HepG2 (cell line): ENCODE measurements around the gene NCOA5. TPM values are rescaled to one million over a fixed set of nuclear protein-coding genes. Genes with fewer than 3 reads are reported as not detected.

Experiments used
- AKAP8 ChIP-seq: sonication (generic); formaldehyde crosslinking; IDR thresholded peaks from 2 replicates; pipeline ENCODE4 v1.5.1; 2020; ENCODE audit warnings: mild to moderate bottlenecking, missing genetic modification reagents
- BORCS8-MEF2B ChIP-seq: sonication (generic); formaldehyde crosslinking; IDR thresholded peaks from 2 replicates; pipeline ENCODE4 v1.8.0; 2022; ENCODE audit warnings: mild to moderate bottlenecking, missing genetic modification reagents
- HIVEP1 ChIP-seq: sonication (generic); formaldehyde crosslinking; IDR thresholded peaks from 2 replicates; pipeline ENCODE4 v1.4.0; 2020; ENCODE audit warnings: mild to moderate bottlenecking, missing genetic modification reagents
- MYNN ChIP-seq: sonication (generic); formaldehyde crosslinking; IDR thresholded peaks from 2 replicates; pipeline ENCODE4 v1.4.0; 2020; ENCODE audit warnings: mild to moderate bottlenecking, low read depth, missing genetic modification reagents
- NRL ChIP-seq: sonication (generic); formaldehyde crosslinking; IDR thresholded peaks from 2 replicates; pipeline ENCODE4 v1.5.0; 2020; ENCODE audit warnings: missing genetic modification reagents, mild to moderate bottlenecking, moderate library complexity, borderline replicate concordance
- PPARG ChIP-seq: conservative IDR thresholded peaks from 2 replicates; pipeline ENCODE4 v1.6.1; 2016; ENCODE audit warnings: missing biosample characterization, missing genetic modification reagents
- ZMYM4 ChIP-seq: sonication (generic); formaldehyde crosslinking; IDR thresholded peaks from 2 replicates; pipeline ENCODE4 v1.8.1; 2023; ENCODE audit warnings: mild to moderate bottlenecking, missing genetic modification reagents
- ZNF121 ChIP-seq: sonication (generic); formaldehyde crosslinking; IDR thresholded peaks from 2 replicates; pipeline ENCODE4 v1.5.0; 2020; ENCODE audit warnings: mild to moderate bottlenecking, missing genetic modification reagents
- ZNF772 ChIP-seq: sonication (generic); formaldehyde crosslinking; IDR thresholded peaks from 2 replicates; pipeline ENCODE4 v1.5.0; 2020; ENCODE audit warnings: mild to moderate bottlenecking, missing genetic modification reagents
- ZZZ3 ChIP-seq: sonication (generic); formaldehyde crosslinking; IDR thresholded peaks from 2 replicates; pipeline ENCODE4 v1.4.0; 2020; ENCODE audit warnings: missing genetic modification reagents, mild to moderate bottlenecking, borderline replicate concordance
- polyA plus RNA-seq, 8 experiments: library from polyadenylated mRNA; depleted of rRNA in 3 of 8; stranded (reverse) in 7 of 8; unstranded in 1 of 8; fragments of >200 nt; fragmentation: Illumina TruSeq in 4 of 8; extraction: Trizol in 4 of 8; gene quantifications; 2 replicates each; pipeline versions ENCODE4 v1.2.1 to v1.2.3, GENCODE V29; 2011 to 2016; ENCODE audit warnings: low read depth in 4 of 8, missing spikeins in 1 of 8, mixed read lengths in 1 of 8; ENCODE audit not compliant: insufficient read depth in 1 of 8
- total RNA-seq, 5 experiments: library from RNA; depleted of rRNA; stranded (reverse); fragments of >200 nt; fragmentation: Illumina TruSeq; extraction: Trizol; gene quantifications; 2 replicates each; pipeline ENCODE4 v1.2.3, GENCODE V29; 2016; ENCODE audit warnings: low read depth in 1 of 5
- TF ChIP-seq, protein P1 (sequence below): sonication (generic); formaldehyde crosslinking; IDR thresholded peaks from 2 replicates; pipeline ENCODE4 v1.4.0; 2020; ENCODE audit warnings: missing genetic modification reagents
- TF ChIP-seq, protein P2 (sequence below): sonication (generic); formaldehyde crosslinking; IDR thresholded peaks from 2 replicates; pipeline ENCODE4 v1.5.1; 2020; ENCODE audit warnings: mild to moderate bottlenecking, missing genetic modification reagents, borderline replicate concordance
- TF ChIP-seq, protein P3 (sequence below): sonication (generic); formaldehyde crosslinking; conservative IDR thresholded peaks from 2 replicates; pipeline ENCODE4 v1.8.0; 2022; ENCODE audit warnings: mild to moderate bottlenecking, moderate library complexity, missing genetic modification reagents
- TF ChIP-seq, protein P4 (sequence below): sonication (generic); formaldehyde crosslinking; conservative IDR thresholded peaks from 2 replicates; pipeline ENCODE4 v1.4.0; 2020; ENCODE audit warnings: mild to moderate bottlenecking, missing genetic modification reagents, moderate library complexity

Gene NCOA5
- total and polyA plus RNA-seq, 2 of the 13 experiments (the other 11 are each of a cell fraction or from before 2014, with no cell fraction given) = 16.5 to 28.4 TPM

DNA sequence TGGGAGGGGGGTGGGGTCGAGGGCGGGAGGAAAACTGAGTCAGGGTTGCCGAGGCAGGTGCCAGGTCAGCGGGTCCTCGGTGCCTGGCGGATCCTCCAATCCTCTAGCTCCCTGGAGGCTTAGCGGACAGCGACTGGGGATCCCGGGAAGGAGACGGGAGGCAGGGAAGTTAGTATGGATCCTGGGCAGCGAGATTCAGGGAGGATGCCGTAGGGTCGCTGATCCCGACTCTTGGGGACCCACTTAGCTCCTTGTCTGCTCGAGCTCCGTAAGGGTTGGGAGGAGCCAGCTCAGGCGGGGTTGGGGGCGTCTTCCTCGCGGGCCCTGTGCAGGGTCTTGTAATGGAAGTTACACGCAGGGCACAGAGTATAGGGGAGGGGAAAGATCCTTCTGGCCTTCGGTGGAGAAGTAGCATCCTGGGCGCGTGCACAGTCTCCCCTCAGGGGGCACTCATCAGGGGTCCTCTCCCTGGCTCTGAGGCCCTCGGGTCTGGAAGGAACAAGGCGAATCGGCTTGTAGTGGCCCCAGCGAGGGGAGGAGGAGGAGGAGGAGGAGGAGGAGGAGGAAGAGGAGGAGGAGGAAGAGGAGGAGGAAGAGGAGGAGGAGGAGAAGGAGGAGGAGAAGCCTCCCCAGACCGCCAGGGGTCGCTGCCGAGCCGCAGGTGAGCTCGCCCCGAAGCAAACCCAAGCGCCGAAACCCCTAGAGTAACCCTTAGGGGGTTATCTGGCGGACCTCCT is 67.2 kb downstream of the NCOA5 start (continued):
- TF ChIP-seq, protein P1, sequence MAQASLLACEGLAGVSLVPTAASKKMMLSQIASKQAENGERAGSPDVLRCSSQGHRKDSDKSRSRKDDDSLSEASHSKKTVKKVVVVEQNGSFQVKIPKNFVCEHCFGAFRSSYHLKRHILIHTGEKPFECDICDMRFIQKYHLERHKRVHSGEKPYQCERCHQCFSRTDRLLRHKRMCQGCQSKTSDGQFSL = no peak
- TF ChIP-seq ZZZ3 (CRISPR knock-in tag) = no peak
- TF ChIP-seq, protein P2, sequence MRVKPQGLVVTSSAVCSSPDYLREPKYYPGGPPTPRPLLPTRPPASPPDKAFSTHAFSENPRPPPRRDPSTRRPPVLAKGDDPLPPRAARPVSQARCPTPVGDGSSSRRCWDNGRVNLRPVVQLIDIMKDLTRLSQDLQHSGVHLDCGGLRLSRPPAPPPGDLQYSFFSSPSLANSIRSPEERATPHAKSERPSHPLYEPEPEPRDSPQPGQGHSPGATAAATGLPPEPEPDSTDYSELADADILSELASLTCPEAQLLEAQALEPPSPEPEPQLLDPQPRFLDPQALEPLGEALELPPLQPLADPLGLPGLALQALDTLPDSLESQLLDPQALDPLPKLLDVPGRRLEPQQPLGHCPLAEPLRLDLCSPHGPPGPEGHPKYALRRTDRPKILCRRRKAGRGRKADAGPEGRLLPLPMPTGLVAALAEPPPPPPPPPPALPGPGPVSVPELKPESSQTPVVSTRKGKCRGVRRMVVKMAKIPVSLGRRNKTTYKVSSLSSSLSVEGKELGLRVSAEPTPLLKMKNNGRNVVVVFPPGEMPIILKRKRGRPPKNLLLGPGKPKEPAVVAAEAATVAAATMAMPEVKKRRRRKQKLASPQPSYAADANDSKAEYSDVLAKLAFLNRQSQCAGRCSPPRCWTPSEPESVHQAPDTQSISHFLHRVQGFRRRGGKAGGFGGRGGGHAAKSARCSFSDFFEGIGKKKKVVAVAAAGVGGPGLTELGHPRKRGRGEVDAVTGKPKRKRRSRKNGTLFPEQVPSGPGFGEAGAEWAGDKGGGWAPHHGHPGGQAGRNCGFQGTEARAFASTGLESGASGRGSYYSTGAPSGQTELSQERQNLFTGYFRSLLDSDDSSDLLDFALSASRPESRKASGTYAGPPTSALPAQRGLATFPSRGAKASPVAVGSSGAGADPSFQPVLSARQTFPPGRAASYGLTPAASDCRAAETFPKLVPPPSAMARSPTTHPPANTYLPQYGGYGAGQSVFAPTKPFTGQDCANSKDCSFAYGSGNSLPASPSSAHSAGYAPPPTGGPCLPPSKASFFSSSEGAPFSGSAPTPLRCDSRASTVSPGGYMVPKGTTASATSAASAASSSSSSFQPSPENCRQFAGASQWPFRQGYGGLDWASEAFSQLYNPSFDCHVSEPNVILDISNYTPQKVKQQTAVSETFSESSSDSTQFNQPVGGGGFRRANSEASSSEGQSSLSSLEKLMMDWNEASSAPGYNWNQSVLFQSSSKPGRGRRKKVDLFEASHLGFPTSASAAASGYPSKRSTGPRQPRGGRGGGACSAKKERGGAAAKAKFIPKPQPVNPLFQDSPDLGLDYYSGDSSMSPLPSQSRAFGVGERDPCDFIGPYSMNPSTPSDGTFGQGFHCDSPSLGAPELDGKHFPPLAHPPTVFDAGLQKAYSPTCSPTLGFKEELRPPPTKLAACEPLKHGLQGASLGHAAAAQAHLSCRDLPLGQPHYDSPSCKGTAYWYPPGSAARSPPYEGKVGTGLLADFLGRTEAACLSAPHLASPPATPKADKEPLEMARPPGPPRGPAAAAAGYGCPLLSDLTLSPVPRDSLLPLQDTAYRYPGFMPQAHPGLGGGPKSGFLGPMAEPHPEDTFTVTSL (CRISPR knock-in tag) = no peak
- 0 out of 2 replicates have a peak, but pooled peaks have one; percentile 20 for TF ChIP-seq PPARG
- no peak for TF ChIP-seq AKAP8
- no peak for TF ChIP-seq ZNF121 (CRISPR knock-in tag)
- TF ChIP-seq ZNF772 = no peak
- TF ChIP-seq, protein P3, sequence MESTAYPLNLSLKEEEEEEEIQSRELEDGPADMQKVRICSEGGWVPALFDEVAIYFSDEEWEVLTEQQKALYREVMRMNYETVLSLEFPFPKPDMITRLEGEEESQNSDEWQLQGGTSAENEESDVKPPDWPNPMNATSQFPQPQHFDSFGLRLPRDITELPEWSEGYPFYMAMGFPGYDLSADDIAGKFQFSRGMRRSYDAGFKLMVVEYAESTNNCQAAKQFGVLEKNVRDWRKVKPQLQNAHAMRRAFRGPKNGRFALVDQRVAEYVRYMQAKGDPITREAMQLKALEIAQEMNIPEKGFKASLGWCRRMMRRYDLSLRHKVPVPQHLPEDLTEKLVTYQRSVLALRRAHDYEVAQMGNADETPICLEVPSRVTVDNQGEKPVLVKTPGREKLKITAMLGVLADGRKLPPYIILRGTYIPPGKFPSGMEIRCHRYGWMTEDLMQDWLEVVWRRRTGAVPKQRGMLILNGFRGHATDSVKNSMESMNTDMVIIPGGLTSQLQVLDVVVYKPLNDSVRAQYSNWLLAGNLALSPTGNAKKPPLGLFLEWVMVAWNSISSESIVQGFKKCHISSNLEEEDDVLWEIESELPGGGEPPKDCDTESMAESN (CRISPR knock-in tag) = no peak
- TF ChIP-seq, protein P4, sequence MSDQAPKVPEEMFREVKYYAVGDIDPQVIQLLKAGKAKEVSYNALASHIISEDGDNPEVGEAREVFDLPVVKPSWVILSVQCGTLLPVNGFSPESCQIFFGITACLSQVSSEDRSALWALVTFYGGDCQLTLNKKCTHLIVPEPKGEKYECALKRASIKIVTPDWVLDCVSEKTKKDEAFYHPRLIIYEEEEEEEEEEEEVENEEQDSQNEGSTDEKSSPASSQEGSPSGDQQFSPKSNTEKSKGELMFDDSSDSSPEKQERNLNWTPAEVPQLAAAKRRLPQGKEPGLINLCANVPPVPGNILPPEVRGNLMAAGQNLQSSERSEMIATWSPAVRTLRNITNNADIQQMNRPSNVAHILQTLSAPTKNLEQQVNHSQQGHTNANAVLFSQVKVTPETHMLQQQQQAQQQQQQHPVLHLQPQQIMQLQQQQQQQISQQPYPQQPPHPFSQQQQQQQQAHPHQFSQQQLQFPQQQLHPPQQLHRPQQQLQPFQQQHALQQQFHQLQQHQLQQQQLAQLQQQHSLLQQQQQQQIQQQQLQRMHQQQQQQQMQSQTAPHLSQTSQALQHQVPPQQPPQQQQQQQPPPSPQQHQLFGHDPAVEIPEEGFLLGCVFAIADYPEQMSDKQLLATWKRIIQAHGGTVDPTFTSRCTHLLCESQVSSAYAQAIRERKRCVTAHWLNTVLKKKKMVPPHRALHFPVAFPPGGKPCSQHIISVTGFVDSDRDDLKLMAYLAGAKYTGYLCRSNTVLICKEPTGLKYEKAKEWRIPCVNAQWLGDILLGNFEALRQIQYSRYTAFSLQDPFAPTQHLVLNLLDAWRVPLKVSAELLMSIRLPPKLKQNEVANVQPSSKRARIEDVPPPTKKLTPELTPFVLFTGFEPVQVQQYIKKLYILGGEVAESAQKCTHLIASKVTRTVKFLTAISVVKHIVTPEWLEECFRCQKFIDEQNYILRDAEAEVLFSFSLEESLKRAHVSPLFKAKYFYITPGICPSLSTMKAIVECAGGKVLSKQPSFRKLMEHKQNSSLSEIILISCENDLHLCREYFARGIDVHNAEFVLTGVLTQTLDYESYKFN (CRISPR knock-in tag) = 0 out of 2 replicates have a peak, but pooled peaks have one; percentile 32
- TF ChIP-seq BORCS8-MEF2B (CRISPR knock-in tag) = no peak
- TF ChIP-seq MYNN (CRISPR knock-in tag) = no peak
- TF ChIP-seq HIVEP1 = peak; percentile 61
- TF ChIP-seq ZMYM4 = peak; percentile 17; the same call in 1 of the 2 replicates
- peak; percentile 65; the same call in 1 of the 2 replicates for TF ChIP-seq NRL
